GM10248 (cell line): ENCODE data around the gene UNC5B.

Experiments
- CTCF ChIA-PET: fragments of 300-600 bp; sonication (Branson Sonifier 250); formaldehyde crosslinking; extraction: SDS; loops from one replicate; lab custom pipeline; 2021; ENCODE audit warnings: antibody characterized with exemption; lab: Yijun Ruan, JAX
- POLR2A ChIA-PET: fragments of 350-650 bp; sonication (Branson Sonifier 250); formaldehyde crosslinking; extraction: SDS; loops from one replicate; lab custom pipeline; 2020; ENCODE audit warnings: antibody characterized with exemption; lab: Yijun Ruan, JAX
- DNase-seq: peaks from one replicate; pipeline ENCODE4 v3.0.0; 2012; ENCODE audit errors: extremely low spot score
- CTCF ChIP-seq: IDR thresholded peaks from 2 replicates; pipeline ENCODE4 v1.5.1; 2012; ENCODE audit warnings: mild to moderate bottlenecking, low read depth; ENCODE audit errors: extremely low read depth, missing control alignments, control extremely low read depth

The UNC5B gene

GRCh38 chr10:71351628-71352319, 139.4 kb downstream of the UNC5B start:
- no peak for TF ChIP-seq CTCF
- CTCF ChIA-PET = interaction anchor here (0.7 to 2.1 kb wide), 5 partner anchors 7 to 257 kb away, joined by 3 to 8 read pairs (median 4); no protein-coding TSS in a partner anchor
- POLR2A ChIA-PET = no interaction called here
- no peak for DNase-seq
